SK-N-SH (cell line): ENCODE results near the gene GPNMB. TPM values are rescaled to one million over a fixed set of nuclear protein-coding genes. Genes with fewer than 3 reads are reported as not detected.
A peak's percentile ranks its signal among the peaks of the same experiment; 100 is the strongest.

ENCODE experiments used
- CTCF ChIA-PET: fragments of 300-600, 350-600 bp; formaldehyde crosslinking; extraction: SDS; loops from one replicate; lab custom pipeline; 2021; lab: Yijun Ruan, JAX
- POLR2A ChIA-PET: fragments of 350-600 bp; sonication (Branson Sonifier 250); formaldehyde crosslinking; extraction: SDS; loops from one replicate; lab custom pipeline; 2020; ENCODE audit warnings: antibody characterized with exemption, inconsistent platforms; lab: Yijun Ruan, JAX
- DNase-seq: peaks from one replicate; pipeline ENCODE4 v3.0.0; 2012
- H2AFZ ChIP-seq: fragments of 200-600 bp; sonication (generic); 2 replicates; pipeline ENCODE4 v1.8.1; 2016; ENCODE audit warnings: antibody characterized with exemption, mild to moderate bottlenecking, low read depth
- H3F3A ChIP-seq: fragments of 200-600 bp; sonication (generic); replicated peaks from 2 replicates; pipeline ENCODE3; 2016; ENCODE audit warnings: antibody characterized with exemption, mild to moderate bottlenecking; ENCODE audit not compliant: insufficient read depth
- H3K27ac ChIP-seq, 2 experiments: fragments of 200-500 bp in 1 of 2; fragments of 200-600 bp in 1 of 2; sonication (Bioruptor generic) in 1 of 2; sonication (generic), shearing (Covaris generic) in 1 of 2; 2 replicates each; pipeline versions ENCODE4 v1.5.1 to v1.6.1; 2014 to 2016; ENCODE audit warnings: low read depth in 2 of 2, inconsistent platforms in 1 of 2, low read length in 1 of 2, mild to moderate bottlenecking in 1 of 2, mixed read lengths in 1 of 2
- H3K27me3 ChIP-seq: fragments of 200-600 bp; sonication (generic), shearing (Covaris generic); 2 replicates; pipeline ENCODE4 v1.6.1; 2016; ENCODE audit warnings: mixed run types; ENCODE audit not compliant: insufficient read depth
- H3K36me3 ChIP-seq, 2 experiments: fragments of 200-500 bp in 1 of 2; fragments of 200-600 bp in 1 of 2; sonication (Bioruptor generic) in 1 of 2; sonication (generic) in 1 of 2; replicated peaks in 1 of 2; 2 replicates each; pipeline versions ENCODE3 to v1.5.1; 2014 to 2016; ENCODE audit warnings: low read length in 1 of 2, mild to moderate bottlenecking in 1 of 2; ENCODE audit not compliant: insufficient read depth in 2 of 2, control insufficient read depth in 1 of 2
- H3K4me1 ChIP-seq, 2 experiments: fragments of 200-500 bp in 1 of 2; fragments of 200-600 bp in 1 of 2; sonication (Bioruptor generic) in 1 of 2; sonication (generic), shearing (Covaris generic) in 1 of 2; 2 replicates each; pipeline versions ENCODE4 v1.5.1 to v1.6.1; 2014 to 2016; ENCODE audit warnings: low read depth in 1 of 2, low read length in 1 of 2, mixed run types in 1 of 2; ENCODE audit not compliant: insufficient read depth in 2 of 2, control insufficient read depth in 1 of 2
- H3K4me2 ChIP-seq: fragments of 200-600 bp; sonication (generic), shearing (Covaris generic); 2 replicates; pipeline ENCODE4 v1.6.1; 2017; ENCODE audit warnings: mixed run types
- H3K4me3 ChIP-seq, 2 experiments: fragments of 200-500 bp in 1 of 2; fragments of 200-600 bp in 1 of 2; sonication (Bioruptor generic) in 1 of 2; sonication (generic), shearing (Covaris generic) in 1 of 2; 2 replicates each; pipeline versions ENCODE4 v1.5.1 to v1.8.1; 2014 to 2016; ENCODE audit warnings: low read depth in 2 of 2, inconsistent platforms in 1 of 2, low read length in 1 of 2, mild to moderate bottlenecking in 1 of 2, mixed read lengths in 1 of 2, moderate library complexity in 1 of 2
- H3K79me2 ChIP-seq: fragments of 200-600 bp; sonication (generic); 2 replicates; pipeline ENCODE4 v1.8.1; 2017; ENCODE audit warnings: mild to moderate bottlenecking; ENCODE audit not compliant: insufficient read depth
- H3K9ac ChIP-seq: fragments of 200-600 bp; sonication (generic); 2 replicates; pipeline ENCODE4 v1.6.1; 2017; ENCODE audit warnings: mixed run types
- H3K9me2 ChIP-seq: fragments of 200-600 bp; sonication (generic); 2 replicates; pipeline ENCODE4 v1.6.1; 2017; ENCODE audit warnings: mixed run types
- H3K9me3 ChIP-seq: fragments of 200-600 bp; sonication (generic); 2 replicates; pipeline ENCODE4 v1.6.1; 2017; ENCODE audit warnings: mixed run types, mild to moderate bottlenecking, moderate library complexity
- H4K20me1 ChIP-seq: fragments of 200-600 bp; sonication (generic); 2 replicates; pipeline ENCODE4 v1.6.1; 2017; ENCODE audit warnings: mild to moderate bottlenecking, mixed run types; ENCODE audit not compliant: insufficient read depth
- EZH2phosphoT487 ChIP-seq: fragments of 200-600 bp; sonication (generic); IDR thresholded peaks from 2 replicates; pipeline ENCODE4 v1.6.1; 2017; ENCODE audit warnings: low read depth, mixed run types, mild to moderate bottlenecking, antibody characterized with exemption, moderate library complexity, borderline replicate concordance
- FOSL2 ChIP-seq: IDR thresholded peaks from 2 replicates; pipeline ENCODE4 v1.4.0; 2012; ENCODE audit warnings: low read depth, mild to moderate bottlenecking, moderate library complexity, borderline replicate concordance
- FOXM1 ChIP-seq: IDR thresholded peaks from 2 replicates; pipeline ENCODE4 v1.4.0; 2012; ENCODE audit warnings: low read depth, mild to moderate bottlenecking
- GABPA ChIP-seq: IDR thresholded peaks from 2 replicates; pipeline ENCODE4 v1.4.0; 2012; ENCODE audit warnings: low read depth, mild to moderate bottlenecking
- MEF2A ChIP-seq: IDR thresholded peaks from 2 replicates; pipeline ENCODE4 v1.4.0; 2012; ENCODE audit warnings: low read depth, borderline replicate concordance
- MXI1 ChIP-seq: IDR thresholded peaks from 2 replicates; pipeline ENCODE4 v1.6.1; 2012; ENCODE audit warnings: mild to moderate bottlenecking, low read depth, low read length, improper control_type of control experiment
- NFIC ChIP-seq: IDR thresholded peaks from 2 replicates; pipeline ENCODE4 v1.4.0; 2012; ENCODE audit warnings: borderline replicate concordance
- RCOR1 ChIP-seq: fragments of 150-350 bp; IDR thresholded peaks from 2 replicates; pipeline ENCODE4 v1.6.1; 2017; ENCODE audit warnings: antibody characterized with exemption, low read length
- RXRA ChIP-seq: IDR thresholded peaks from 2 replicates; pipeline ENCODE4 v1.4.0; 2012; ENCODE audit warnings: low read depth, mild to moderate bottlenecking, borderline replicate concordance
- SMC3 ChIP-seq: IDR thresholded peaks from 2 replicates; pipeline ENCODE4 v1.6.1; 2012; ENCODE audit warnings: low read depth, low read length, improper control_type of control experiment
- TCF12 ChIP-seq: IDR thresholded peaks from 2 replicates; pipeline ENCODE4 v1.4.0; 2012
- TEAD4 ChIP-seq: IDR thresholded peaks from 2 replicates; pipeline ENCODE4 v1.4.0; 2012; ENCODE audit warnings: mild to moderate bottlenecking, borderline replicate concordance; ENCODE audit not compliant: insufficient read depth
- WGBS: methylation state at CpG from one replicate; pipeline ENCODE4 v1.1.6; 2017; ENCODE audit warnings: low lambda C conversion rate; 5-methylcytosine and 5-hydroxymethylcytosine counted together
- polyA plus RNA-seq, 3 experiments: library from polyadenylated mRNA; depleted of rRNA; stranded (reverse); fragments of >200 nt; gene quantifications; 2 replicates each; pipeline ENCODE4 v1.2.3, GENCODE V29; 2012
- TF ChIP-seq, protein P1 (sequence below): IDR thresholded peaks from 2 replicates; pipeline ENCODE4; 2012
- TF ChIP-seq, protein P2 (sequence below): IDR thresholded peaks from 2 replicates; pipeline ENCODE4 v1.4.0; 2012; ENCODE audit warnings: low read depth, borderline replicate concordance
- TF ChIP-seq, protein P3 (sequence below): fragments of 150-350 bp; IDR thresholded peaks from 2 replicates; pipeline ENCODE4 v1.6.1; 2016; ENCODE audit warnings: mild to moderate bottlenecking, low read depth, low read length

The GPNMB gene
- polyA plus RNA-seq, 1 of the 3 experiments (the other 2 are of a cell fraction): 13.8 TPM

GRCh38 chr7:23298141-23298881 lies 51.7 kb downstream of the GPNMB start:
- Histone ChIP-seq H3K79me2 (peaks cover 42% of the 10 kb centered on the region), H4K20me1 (no peaks in the 10 kb centered on the region; the same call in 1 of the 2 replicates), H3K4me3 (peak overlapping the region; percentile 85 to 100), H3K9ac (peak overlapping the region; percentile 91; the same call in 1 of the 2 replicates), H3K4me2 (peak overlapping the region; percentile 97), H3K9me2 (no peaks in the 10 kb centered on the region), H3F3A (peaks cover 11% of the 10 kb centered on the region), H3K27me3 (no peaks in the 10 kb centered on the region), H2AFZ (peak overlapping the region; percentile 89), H3K4me1 (peaks cover 8 to 20% of the 10 kb centered on the region in 2 experiments; a peak in 3 of 4 replicates), H3K9me3 (no peaks in the 10 kb centered on the region), H3K36me3 (peaks cover 8 to 25% of the 10 kb centered on the region in 2 experiments), H3K27ac (peak overlapping the region; percentile 77 to 88)
- DNase-seq: peak; percentile 44
- CTCF ChIA-PET: interaction anchor here (0.5 to 9.9 kb wide), 8 partner anchors 11 to 1800 kb away, joined by 3 to 69 read pairs (median 4); no protein-coding TSS in a partner anchor
- TF ChIP-seq FOSL2 (no peak), TEAD4 (peak; percentile 61; the same call in 1 of the 2 replicates), FOXM1 (no peak), NFIC (peak; percentile 63; the same call in 1 of the 2 replicates), SMC3 (no peak), TCF12 (peak; percentile 51; the same call in 1 of the 2 replicates)
- TF ChIP-seq, protein P1, sequence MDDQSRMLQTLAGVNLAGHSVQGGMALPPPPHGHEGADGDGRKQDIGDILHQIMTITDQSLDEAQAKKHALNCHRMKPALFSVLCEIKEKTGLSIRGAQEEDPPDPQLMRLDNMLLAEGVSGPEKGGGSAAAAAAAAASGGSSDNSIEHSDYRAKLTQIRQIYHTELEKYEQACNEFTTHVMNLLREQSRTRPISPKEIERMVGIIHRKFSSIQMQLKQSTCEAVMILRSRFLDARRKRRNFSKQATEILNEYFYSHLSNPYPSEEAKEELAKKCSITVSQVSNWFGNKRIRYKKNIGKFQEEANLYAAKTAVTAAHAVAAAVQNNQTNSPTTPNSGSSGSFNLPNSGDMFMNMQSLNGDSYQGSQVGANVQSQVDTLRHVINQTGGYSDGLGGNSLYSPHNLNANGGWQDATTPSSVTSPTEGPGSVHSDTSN: 0 out of 2 replicates have a peak, but pooled peaks have one; percentile 6
- TF ChIP-seq, protein P2, sequence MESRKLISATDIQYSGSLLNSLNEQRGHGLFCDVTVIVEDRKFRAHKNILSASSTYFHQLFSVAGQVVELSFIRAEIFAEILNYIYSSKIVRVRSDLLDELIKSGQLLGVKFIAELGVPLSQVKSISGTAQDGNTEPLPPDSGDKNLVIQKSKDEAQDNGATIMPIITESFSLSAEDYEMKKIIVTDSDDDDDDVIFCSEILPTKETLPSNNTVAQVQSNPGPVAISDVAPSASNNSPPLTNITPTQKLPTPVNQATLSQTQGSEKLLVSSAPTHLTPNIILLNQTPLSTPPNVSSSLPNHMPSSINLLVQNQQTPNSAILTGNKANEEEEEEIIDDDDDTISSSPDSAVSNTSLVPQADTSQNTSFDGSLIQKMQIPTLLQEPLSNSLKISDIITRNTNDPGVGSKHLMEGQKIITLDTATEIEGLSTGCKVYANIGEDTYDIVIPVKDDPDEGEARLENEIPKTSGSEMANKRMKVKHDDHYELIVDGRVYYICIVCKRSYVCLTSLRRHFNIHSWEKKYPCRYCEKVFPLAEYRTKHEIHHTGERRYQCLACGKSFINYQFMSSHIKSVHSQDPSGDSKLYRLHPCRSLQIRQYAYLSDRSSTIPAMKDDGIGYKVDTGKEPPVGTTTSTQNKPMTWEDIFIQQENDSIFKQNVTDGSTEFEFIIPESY: no peak
- 61% methylated on average over 11 of the region's 11 CpGs for WGBS
- POLR2A ChIA-PET: interaction anchor here (0.9 to 1.5 kb wide), 3 partner anchors 10 to 158 kb away, joined by 3 to 4 read pairs (median 3); no protein-coding TSS in a partner anchor

DNA sequence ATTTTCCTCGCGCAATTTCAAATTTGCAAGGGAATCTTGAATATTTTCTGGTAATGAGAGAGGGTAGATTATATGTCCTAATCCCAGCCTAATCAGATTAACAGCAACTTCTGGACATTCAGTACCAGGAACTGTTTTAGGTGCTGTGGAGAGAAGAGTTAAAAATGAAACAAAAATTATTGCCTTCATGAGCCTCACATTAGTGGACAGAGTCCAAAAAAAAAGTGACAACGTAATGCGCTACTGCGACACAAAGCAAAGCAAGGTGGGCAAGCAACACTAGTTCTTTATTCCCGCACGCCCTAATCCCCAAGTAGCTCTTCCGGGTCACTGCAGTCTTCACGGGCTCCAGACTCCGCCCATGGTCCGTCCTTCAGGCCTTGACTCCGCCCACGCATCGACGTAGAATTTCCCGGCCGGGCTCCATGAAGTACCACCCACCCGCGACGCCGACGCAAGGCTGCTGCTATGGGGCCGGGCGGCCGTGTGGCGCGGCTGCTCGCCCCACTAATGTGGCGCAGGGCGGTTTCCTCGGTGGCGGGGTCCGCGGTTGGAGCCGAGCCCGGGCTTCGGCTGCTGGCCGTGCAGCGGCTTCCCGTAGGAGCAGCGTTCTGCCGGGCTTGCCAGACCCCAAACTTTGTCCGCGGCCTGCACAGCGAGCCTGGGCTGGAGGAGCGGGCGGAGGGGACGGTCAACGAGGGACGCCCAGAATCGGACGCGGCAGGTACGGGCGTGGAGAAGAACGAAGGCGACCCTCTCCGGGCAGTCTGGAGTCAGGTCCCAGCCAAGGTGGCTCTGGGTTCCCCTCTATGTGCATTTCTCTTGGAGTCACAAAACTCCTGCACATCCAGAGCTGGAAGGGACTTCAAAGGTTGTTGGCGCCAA lies 52.6 kb downstream of the GPNMB start, which contains the start of gene MALSU1:
Gene MALSU1 (plus strand): TSS at position 455 of the 885 bp plus-strand sequence. CDS start 14 bp downstream, at position 469.
- CTCF ChIA-PET: interaction anchor here (1.0 to 2.7 kb wide), 4 partner anchors 22 to 114 kb away, joined by 3 to 8 read pairs (median 6); no protein-coding TSS in a partner anchor
- Histone ChIP-seq H3K9ac (peak within 1 kb of the TSS; percentile 91), H4K20me1 (no peaks in the 10 kb centered on the region; the same call in 1 of the 2 replicates), H3K27me3 (no peaks in the 10 kb centered on the region), H3K4me2 (peak within 1 kb of the TSS; percentile 97), H3K79me2 (peaks cover 50% of the 10 kb centered on the region), H3K4me3 (peak within 1 kb of the TSS; percentile 85 to 100), H3F3A (peaks cover 10% of the 10 kb centered on the region), H3K9me3 (no peaks in the 10 kb centered on the region), H3K4me1 (peaks cover 8 to 20% of the 10 kb centered on the region in 2 experiments; a peak in 3 of 4 replicates), H2AFZ (peak within 1 kb of the TSS; percentile 89), H3K27ac (peak within 1 kb of the TSS; percentile 77 to 88), H3K9me2 (no peaks in the 10 kb centered on the region), H3K36me3 (peaks cover 8 to 32% of the 10 kb centered on the region in 2 experiments)
- 2% methylated on average over 51 of the region's 59 CpGs for WGBS
- peak; percentile 99 for DNase-seq
- POLR2A ChIA-PET: interaction anchor here (0.8 to 1.5 kb wide), 3 partner anchors 9 to 209 kb away, joined by 3 to 4 read pairs (median 3); no protein-coding TSS in a partner anchor
- TF ChIP-seq TCF12: 0 out of 2 replicates have a peak, but pooled peaks have one; percentile 13
- TF ChIP-seq, protein P3, sequence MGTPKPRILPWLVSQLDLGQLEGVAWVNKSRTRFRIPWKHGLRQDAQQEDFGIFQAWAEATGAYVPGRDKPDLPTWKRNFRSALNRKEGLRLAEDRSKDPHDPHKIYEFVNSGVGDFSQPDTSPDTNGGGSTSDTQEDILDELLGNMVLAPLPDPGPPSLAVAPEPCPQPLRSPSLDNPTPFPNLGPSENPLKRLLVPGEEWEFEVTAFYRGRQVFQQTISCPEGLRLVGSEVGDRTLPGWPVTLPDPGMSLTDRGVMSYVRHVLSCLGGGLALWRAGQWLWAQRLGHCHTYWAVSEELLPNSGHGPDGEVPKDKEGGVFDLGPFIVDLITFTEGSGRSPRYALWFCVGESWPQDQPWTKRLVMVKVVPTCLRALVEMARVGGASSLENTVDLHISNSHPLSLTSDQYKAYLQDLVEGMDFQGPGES: peak; percentile 18; the same call in 1 of the 2 replicates
- TF ChIP-seq MXI1: peak; percentile 95
- no peak for TF ChIP-seq EZH2phosphoT487
- TF ChIP-seq, protein P2: no peak
- TF ChIP-seq MEF2A: no peak
- TF ChIP-seq TEAD4: no peak
- no peak for TF ChIP-seq RCOR1
- no peak for TF ChIP-seq NFIC
- no peak for TF ChIP-seq RXRA
- no peak for TF ChIP-seq FOSL2
- no peak for TF ChIP-seq FOXM1
- peak; percentile 85 for TF ChIP-seq GABPA
